ENCODE data around the gene KIF1A.

KIF1A gene

GRCh38 chr2:240799033-240799820, 20.8 kb downstream of the KIF1A start:
- no peak for DNase-seq (ENCODE audit: low spot score)

- DNase-seq (ENCODE audit: low spot score), result no peak
Measured at GRCh38 chr2:240798327-240798905, 21.6 kb downstream of the KIF1A start.

GRCh38 chr2:240797914-240798313, 22.1 kb downstream of the KIF1A start:
- no peak for DNase-seq (ENCODE audit: low spot score)

- no peak for DNase-seq (ENCODE audit: low spot score)
Measured at GRCh38 chr2:240797500-240797895, 22.5 kb downstream of the KIF1A start.

GRCh38 chr2:240796543-240797499, 23.2 kb downstream of the KIF1A start:
- no peak for DNase-seq (ENCODE audit: low spot score)

- no peak for DNase-seq (ENCODE audit: low spot score)
Measured at GRCh38 chr2:240795916-240796510, 24.0 kb downstream of the KIF1A start.

GRCh38 chr2:240795454-240795853, 24.6 kb downstream of the KIF1A start:
- no peak for DNase-seq (ENCODE audit: low spot score)

GRCh38 chr2:240794178-240794721, 25.8 kb downstream of the KIF1A start:
- DNase-seq (ENCODE audit: low spot score), result no peak

GRCh38 chr2:240793313-240794177, 26.5 kb downstream of the KIF1A start:
- DNase-seq (ENCODE audit: low spot score), result no peak

- DNase-seq (ENCODE audit: low spot score), result no peak
Measured at GRCh38 chr2:240792629-240793312, 27.2 kb downstream of the KIF1A start.

- peak; percentile 42 for DNase-seq (ENCODE audit: low spot score)
Measured at GRCh38 chr2:240791821-240792628, 28.0 kb downstream of the KIF1A start.

GRCh38 chr2:240791221-240791800, 28.7 kb downstream of the KIF1A start:
- no peak for DNase-seq (ENCODE audit: low spot score)

GRCh38 chr2:240790370-240791220, 29.4 kb downstream of the KIF1A start:
- DNase-seq (ENCODE audit: low spot score), result no peak

GRCh38 chr2:240789501-240790369, 30.3 kb downstream of the KIF1A start:
- no peak for DNase-seq (ENCODE audit: low spot score)

GRCh38 chr2:240789051-240789453, 31.0 kb downstream of the KIF1A start:
- DNase-seq (ENCODE audit: low spot score), result no peak

GRCh38 chr2:240788482-240788881, 31.5 kb downstream of the KIF1A start:
- DNase-seq (ENCODE audit: low spot score), result no peak

All from pons (tissue), 1 donor.